GM08714 (cell line): ENCODE results near the gene GLTP.
"Not testable (repeated sequence)": the region's sequence is repeated elsewhere in the genome, so short reads cannot be mapped to it uniquely, and the experiment has no call there.

ENCODE experiments used
- H3K4me3 ChIP-seq: fragments of 200-500 bp; sonication (Bioruptor generic); 2 replicates; pipeline ENCODE4 v1.5.1; 2014; ENCODE audit warnings: mild to moderate bottlenecking, low read length, inconsistent platforms
- ZNF274 ChIP-seq: IDR thresholded peaks from 2 replicates; pipeline ENCODE4 v1.6.1; 2012; ENCODE audit warnings: mild to moderate bottlenecking, low read depth, low read length

Gene GLTP

DNA sequence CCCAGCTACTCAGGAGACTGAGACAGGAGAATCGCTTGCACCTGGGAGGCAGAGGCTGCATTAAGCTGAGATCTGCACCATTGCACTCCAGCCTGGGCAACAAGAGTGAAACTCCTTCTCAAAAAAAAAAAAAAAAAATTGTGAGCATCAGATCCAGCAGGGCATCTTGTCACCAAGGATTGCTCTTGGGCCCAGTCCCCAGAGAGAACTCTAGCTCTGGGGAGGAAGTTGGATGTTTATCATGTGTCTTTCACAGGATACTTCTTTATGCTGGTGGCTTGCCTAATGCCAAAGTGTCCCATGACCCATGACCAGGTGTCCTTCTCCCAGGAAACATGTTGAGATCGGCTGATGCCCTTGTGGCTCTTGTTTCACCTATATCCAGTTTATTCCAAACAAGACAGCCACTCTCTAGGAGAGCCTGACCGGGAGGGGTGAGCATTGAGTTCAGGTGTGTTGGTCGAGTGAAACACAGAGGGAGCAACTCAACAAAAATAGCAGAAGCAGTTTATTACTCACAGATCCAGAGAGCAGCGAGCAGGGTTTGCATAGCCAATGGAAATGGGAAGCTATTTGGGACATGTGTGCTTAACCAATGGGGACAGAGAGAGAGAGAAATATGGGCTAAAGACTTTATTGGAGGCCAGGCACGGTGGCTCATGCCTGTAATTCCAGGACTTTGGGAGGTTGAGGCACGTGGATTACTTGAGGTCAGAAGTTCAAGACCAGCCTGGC lies 13.1 kb upstream of the GLTP start:
- no peak overlapping the region for H3K4me3 ChIP-seq
- no peak for TF ChIP-seq ZNF274

DNA sequence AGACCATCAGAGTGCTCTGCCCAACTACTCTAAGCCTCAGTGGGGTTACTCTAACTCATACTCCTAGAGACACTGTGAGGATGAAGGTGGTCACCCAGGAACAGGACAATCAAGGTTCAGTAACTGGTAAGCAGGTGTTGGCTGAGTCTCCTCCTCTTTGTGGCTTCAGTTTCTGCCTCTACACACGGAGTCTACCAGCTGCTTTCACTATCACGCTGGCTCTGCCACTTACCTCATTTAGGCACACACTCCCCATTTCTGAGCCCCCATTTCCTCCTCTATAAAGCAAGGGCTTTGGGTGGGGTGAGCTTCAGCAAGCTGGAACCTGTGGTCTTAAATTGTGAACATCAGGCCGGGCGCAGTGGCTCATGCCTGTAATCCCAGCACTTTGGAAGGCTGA lies 12.4 kb upstream of the GLTP start:
- no peak for TF ChIP-seq ZNF274

DNA sequence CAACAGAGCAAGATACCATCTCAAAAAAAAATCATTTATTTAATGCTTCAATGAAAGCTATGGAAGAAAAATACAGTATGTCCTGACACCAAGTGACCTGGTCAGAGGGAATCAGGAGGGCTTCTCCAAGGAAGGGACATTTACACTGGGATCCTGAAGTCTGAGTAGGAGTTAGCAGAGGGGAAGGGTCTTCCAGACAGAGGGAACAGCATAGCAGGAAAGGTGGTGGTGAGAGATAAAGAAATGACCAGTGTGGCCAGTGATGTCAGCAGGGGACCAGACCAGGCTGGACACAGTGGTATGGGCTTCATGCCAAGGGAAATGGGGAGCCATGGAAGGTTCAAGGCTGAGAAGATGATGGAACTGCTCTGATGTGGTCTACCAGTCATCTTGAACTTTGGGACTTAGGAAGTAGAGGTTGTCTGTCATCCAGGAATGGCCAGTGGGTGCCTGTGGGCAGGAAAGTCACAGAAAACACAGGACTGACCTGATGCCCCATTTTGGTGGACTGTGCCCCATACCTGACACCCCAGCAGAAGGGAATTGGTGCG lies 11.9 kb upstream of the GLTP start:
- peak overlapping the region; percentile 2; the same call in 1 of the 2 replicates for H3K4me3 ChIP-seq
- no peak for TF ChIP-seq ZNF274

More for the DNA sequence above, 12.4 kb upstream of the GLTP start:
- H3K4me3 ChIP-seq: peak overlapping the region; percentile 2; the same call in 1 of the 2 replicates

DNA sequence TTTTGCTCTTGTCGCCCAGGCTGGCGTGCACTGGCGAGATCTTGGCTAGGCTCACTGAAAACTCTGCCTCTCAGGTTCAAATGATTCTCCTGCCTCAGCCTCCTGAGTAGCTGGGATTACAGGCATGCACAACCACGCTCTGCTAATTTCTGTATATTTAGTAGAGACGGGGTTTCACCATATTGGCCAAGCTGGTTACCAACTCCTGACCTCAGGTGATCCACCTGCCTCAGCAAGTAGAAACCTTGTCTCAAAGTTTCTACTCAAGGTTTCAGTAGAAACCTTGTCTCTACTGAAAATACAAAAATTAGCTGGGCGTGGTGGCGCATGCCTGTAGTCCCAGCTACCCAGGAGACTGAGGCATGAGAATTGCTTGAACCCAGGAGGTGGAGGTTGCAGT lies 11.4 kb upstream of the GLTP start:
- H3K4me3 ChIP-seq: not testable (repeated sequence)

DNA sequence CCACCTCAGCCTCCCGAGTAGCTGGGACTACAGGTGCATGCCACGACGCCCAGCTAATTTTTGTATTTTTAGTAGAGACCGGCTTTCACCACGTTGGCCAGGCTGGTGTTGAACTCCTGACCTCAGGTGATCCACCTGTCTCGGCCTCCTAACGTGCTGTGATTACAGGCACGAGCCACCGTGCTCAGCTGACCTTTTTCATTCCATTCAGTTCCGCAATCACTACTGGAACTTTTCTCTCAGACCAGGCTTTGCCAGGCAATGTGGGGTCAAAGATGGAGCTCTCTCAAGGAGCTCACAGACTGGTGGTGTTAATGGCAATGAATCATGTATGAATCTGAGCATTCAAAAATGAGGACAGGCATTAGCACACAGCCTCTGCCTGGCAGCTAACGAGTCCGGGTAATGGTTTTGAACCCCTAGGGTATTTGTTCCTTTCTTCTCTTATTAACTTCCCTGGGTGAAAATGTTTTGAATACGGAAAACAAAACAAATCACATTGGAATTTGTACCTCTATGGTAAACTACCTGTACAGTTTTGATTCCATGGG lies 10.4 kb upstream of the GLTP start:
- no peak for TF ChIP-seq ZNF274
- H3K4me3 ChIP-seq: no peak overlapping the region

DNA sequence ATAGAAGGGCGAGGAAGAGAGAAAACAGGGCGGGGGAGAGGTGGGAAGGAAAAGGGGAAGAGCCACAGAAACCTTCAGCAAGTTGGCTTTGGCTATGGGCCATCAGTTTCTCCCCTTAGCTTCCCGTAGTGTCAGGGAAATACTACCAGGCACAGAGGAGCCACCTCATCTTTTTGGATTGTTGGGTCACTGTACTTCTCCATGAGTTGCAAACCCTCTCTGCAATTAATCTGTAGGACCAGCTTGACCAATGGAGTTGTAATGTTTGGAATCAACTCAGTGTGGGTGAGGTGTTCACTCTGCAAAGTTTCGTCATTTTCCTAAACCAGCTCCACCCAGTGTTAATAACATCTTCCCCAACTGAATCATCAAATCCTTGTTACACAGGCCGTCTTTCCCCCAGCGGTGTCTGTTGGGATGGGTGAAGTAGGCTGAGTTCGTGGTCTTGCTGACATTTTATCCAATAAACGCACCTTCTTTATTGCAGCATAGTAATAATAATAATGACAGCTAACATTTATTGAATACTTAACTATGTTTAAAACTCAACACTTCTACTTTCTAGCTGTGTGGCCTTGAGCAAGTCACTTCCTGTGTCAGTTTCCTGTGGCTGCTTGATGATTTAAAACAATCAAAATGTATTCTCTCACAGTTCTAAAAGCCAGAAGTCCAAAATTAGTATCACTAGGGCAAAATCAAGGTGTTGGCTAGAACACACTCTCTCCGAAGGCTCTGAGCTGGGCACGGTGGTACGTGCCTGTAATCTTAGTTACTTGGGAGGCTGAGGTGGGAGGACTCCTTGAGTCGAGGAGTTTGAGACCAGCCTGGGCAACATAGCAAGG lies 8.1 kb upstream of the GLTP start:
- no peak overlapping the region; the same call in 1 of the 2 replicates for H3K4me3 ChIP-seq
- TF ChIP-seq ZNF274: no peak

DNA sequence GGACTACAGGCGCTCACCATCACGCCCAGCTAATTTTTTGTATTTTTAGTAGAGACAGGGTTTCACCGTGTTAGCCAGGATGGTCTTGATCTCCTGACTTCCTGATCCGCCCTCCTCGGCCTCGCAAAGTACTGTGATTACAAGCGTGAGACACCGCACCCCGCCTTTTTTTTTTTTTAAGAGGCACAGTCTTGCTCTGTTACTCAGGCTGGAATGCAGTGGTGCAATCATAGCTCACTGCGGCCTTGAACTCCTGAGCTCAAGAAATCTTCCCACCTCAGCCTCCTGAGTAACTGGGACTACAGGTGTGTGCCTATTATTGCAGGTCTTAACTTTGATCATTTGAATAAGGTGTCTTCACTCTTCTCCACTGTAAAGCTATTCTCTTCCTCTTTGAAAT lies 5.3 kb upstream of the GLTP start:
- TF ChIP-seq ZNF274: no peak
- H3K4me3 ChIP-seq: no peak overlapping the region

DNA sequence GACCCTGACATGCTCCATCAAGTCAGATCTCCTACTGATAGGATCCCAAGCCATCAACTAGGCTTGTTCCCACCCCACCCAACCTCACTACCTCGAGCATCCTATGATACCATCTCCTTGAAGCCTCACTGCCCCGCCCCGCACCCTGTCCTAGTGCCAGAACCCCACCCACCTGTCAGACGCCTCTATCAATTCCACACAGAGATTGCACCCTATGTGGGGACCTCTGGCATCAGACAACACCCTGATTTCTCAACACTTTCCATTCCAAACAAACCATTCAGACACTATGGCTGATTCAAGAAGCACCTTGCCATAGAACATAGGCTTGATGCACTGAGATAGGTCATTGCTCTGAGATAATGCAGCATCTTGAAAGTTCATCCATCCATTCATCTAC lies 3.1 kb upstream of the GLTP start:
- no peak overlapping the region for H3K4me3 ChIP-seq
- TF ChIP-seq ZNF274: no peak

DNA sequence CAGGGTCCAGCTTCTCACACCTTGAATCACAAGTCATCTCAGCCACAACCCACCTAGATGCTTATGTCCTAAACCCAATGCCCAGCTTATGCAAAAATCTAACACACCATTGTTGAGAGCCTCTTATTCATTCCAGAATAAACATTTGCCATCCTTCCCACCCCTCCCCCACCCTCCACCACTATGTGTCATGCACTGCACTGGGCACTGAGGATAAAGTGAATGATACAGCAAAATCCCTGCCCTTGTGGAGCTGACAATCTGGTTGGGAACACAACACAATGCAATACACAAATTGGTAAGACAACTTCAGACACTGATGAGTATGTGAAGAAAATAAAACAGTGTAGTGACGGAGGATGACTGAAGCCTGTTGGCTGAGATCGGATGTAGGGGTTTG lies 1.4 kb upstream of the GLTP start:
- H3K4me3 ChIP-seq: no peak overlapping the region
- TF ChIP-seq ZNF274: no peak

DNA sequence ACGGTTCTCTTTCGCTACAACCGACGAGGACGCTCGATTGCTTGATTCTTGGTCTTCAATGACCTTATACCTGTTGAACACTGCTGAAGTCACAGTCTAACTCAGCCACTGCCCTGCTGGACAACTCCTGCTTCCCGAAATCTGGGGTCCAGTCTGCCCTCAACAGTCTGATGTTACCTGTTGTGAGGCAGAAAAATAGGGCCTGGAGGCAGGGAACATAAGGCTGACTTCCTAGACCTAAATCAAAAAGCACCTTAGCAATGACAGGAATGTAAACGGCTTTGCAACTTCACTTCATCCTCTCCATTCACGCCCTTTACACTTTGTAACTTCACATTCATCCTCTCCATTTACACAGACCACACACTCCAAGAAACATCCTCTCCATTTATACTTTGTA lies 597 bp upstream of the GLTP start:
- no peak for TF ChIP-seq ZNF274
- H3K4me3 ChIP-seq: peak overlapping the region; percentile 67; the same call in 1 of the 2 replicates

DNA sequence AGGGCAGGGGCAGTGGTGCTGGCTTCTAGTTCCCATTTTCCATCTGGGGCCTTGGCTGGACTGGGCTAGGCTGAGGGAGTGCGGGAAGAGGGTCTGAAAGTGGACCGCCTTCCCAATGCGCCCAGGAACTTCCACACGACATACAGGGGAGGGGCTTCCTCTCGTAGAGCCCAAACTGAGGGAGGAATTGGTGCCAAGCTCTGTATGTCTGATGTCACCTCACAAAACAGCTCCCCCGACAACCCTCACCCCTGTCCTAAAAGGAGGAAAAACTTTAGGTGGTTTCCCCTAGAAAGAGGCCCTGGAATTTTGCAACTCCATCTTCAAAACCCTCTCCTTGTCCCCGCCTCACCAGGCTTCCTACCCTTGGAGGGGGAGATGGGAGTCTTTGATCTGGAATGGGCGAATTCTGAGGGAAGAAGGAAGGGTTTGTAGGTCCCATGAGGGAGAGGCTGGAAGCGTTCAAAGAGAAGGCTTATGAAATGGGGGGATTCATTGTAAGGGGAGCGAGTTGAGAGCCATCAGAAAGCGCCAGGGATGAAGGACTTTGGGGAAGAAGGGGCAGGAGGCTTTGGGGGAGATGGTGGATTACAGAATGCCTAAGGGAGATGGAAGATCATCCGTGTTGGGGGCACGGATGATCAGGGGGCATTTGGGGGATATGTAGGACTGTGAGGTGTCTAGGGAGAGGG lies 844 bp downstream of the GLTP start:
- H3K4me3 ChIP-seq: peak overlapping the region; percentile 87
- TF ChIP-seq ZNF274: no peak

DNA sequence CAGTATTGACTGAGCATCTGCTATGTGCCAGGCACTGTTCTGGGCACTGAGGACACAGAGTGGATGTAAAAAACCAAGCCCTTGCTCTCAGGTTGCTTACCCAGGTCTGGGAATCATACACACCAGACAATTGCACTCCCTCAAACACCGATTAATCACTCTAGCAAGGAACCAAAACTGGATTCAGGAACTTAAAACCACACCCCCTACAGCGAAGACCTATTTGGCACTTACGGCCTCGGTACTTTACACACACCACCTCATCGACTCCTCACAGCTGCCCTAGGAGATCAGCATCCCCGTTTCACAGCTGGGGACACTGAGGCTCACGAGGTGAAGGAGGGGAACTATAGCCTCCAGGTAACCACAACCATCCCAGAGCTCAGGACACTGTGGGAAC lies 1.6 kb downstream of the GLTP start:
- TF ChIP-seq ZNF274: no peak
- H3K4me3 ChIP-seq: peak overlapping the region; percentile 87; the same call in 1 of the 2 replicates

DNA sequence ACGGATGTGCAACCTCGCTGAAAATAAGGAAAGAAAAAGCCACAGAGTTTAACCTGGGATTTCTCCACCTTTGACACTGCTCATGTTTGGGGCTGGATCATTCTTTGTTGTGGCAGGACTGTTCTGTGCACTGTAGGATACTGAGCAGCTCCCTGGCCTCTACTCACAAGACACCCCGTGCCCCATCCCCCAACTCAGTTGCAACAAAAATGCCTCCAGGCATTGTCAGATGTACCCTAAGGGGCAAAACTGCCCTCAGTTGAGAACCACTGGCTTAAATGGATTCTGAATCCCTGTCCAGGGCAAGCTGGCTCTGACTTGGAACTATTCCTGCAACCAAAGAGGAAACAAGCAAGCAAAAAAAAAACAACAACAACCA lies 2.1 kb downstream of the GLTP start:
- H3K4me3 ChIP-seq: no peak overlapping the region
- no peak for TF ChIP-seq ZNF274

DNA sequence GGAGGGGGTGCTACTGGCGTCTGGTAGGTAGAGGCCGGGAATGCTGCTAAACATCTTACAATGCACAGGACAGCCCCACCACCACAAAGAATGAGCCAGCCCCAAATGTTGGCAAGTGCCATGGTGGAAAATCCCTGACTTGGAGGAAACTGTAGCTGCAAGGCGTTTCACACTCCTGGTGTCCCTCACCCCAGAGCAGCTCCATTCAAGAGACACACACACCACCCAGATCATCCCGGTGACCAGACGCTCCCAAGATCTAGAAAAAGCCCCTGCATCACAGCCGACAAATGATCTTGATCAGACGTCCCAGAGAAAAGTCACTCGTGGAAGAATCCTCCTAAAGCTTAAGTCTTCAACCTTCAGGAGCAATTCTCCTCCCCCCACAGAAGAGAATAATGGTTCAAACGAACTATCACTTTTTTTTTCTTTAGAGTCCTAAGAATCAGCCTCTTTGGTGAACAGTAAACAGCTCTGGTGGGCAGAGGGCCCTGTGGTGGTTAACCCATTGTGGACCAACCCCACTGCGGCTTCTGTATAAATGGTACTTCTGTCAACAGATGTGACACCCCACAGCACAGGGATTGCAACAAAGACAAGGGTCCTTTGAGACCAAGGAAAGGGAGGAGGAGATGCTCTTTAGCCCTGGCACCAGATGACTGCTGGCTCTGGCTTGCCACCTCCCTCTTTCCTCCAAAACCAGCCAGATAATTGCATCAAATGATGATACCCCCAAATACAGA lies 2.7 kb downstream of the GLTP start:
- H3K4me3 ChIP-seq: no peak overlapping the region
- TF ChIP-seq ZNF274: no peak
